NK-92 treated with Interleukin-12 subunit alpha and Interleukin-12 subunit beta, amount 100 ng/mL, for 24 hours (cell line): ENCODE results near the gene TEAD1.

ENCODE experiments used
- DNase-seq: peaks from one replicate; lab custom pipeline; 2025; lab: John Stamatoyannopoulos, UW

TEAD1 gene

DNA sequence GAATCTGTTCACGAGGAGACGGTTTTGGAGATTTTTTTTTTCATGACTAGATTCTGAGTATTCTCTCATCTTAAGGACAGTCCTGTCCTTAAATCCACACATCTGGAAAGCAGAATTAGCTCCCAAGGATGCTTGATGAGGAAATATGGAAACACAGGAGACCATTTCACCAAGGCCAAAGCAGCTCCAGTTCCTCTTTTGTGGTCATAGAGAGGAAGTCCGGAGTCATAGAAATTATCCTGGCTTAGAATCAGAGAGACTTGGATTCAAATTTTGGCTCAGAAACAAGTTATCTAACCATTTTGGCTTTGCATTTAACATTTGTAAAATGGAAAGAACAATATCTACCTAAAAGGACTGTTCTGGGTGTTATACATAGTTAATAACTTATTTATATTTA is 7.3 kb upstream of the TEAD1 start:
- DNase-seq: no peak

DNA sequence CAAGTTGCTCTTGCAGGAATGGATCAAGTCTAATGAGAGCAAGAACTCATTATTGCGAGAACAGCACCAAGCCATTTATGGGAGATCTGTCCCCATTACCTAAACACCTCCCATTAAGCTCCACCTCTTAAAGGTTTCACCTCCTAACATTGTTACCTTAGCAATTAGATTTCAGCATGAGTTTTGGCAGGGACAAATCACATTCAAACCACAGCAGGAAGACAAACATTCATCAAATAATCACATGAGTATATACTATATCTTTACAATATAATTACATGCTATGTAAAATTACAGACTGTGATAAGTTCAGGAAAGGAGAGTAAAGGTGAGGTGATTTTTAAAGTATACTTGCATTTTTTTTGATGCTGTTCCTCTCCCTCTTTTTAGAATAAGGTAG is 6.6 kb upstream of the TEAD1 start:
- no peak for DNase-seq

- DNase-seq: no peak
Measured at GRCh38 chr11:12668166-12668565, 6.1 kb upstream of the TEAD1 start.

GRCh38 chr11:12669930-12670329 is 4.3 kb upstream of the TEAD1 start:
- no peak for DNase-seq

- DNase-seq: no peak
Measured at GRCh38 chr11:12671370-12671769, 2.9 kb upstream of the TEAD1 start.

DNA sequence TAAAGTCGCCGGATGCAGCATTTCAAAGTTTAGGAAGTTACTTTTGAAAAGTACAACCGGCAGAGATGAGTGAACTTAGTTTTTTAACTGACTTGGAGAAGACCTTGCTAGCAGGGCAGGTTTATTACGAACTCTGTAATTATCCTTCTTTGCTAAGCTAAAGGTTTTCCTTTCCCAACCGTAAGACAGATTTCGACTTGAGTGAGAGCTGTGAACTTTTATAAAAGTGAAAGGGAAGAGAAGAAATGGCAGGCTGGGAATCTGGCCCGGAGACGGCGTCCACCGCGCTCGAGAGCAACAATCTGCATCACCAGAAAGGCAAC is 659 bp upstream of the TEAD1 start:
- no peak for DNase-seq

DNA sequence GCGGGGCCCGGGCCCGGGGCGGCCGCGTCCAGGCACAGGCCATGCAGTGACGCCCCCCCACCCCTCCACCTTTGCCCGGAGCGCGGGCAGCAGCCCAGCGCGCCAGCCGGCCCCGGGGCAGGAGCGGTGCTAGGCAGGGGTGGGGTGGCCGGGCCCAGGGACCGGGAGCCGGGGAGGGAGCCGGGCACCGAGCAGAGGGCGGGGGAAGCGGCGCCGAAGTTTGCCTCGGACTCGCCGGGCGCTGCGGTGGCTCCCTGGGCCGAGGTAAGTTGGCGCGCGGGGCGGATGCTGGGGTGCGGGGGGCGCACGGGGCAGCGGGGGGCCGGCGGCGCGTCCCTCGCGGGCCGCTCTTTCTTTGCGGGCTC is 332 bp downstream of the TEAD1 start:
- DNase-seq: no peak

DNA sequence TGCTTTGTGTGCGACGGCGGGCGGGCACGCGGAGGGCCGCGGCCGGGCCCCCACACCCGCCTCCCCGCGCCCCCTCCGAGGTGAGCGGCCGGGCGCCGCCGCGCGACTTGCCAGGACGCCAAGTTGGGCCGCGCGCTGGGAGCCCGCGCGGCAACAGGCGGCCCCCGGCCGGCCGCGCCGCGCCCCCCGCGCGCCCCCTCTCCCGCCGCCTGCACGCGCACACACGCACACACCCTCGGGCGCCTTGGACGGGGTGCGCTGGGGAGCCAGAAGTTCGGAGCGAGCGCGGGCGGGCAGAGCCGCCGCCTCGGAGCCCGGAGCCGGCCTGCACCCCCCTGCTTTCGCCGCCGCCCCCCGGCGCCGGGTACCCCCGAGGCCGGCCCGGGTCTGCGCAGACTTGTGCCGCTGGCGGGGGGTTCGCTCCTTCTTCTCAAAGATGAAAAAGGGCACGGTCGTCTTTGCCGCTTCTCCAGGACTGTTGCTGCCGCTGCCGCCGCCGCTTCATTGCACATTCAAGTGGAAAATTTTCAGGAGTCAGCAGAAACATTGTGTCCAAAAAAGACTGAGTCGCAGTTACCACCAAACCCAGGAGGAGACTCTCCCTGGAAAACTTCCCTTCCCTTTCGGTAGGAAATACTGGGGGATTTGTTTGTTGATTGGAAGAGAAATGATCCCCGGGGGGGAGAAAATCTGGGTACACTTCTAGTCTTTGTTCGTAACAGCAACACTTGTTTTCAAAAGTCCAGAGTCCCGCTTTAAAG is 895 bp downstream of the TEAD1 start:
- DNase-seq: no peak

GRCh38 chr11:12675951-12676711 is 1.9 kb downstream of the TEAD1 start:
- no peak for DNase-seq

DNA sequence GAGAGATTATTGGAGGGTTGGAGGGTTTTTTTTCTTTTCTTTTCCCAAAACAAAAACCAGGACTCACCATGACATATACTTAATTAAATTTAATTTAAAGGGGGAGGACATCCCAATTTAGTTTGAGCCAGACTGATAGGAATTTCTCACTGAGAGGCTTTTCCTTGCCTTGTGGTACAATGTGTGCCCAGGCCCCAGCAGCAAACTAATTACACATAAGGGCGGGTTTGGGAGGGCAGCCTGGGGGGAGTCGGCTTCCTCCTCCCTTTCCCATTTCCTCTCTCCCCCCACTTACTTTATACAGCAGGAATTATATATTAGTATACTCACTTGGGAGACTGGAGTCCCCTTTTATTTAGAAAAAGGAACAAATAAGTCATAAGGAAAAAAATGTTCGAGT is 2.9 kb downstream of the TEAD1 start:
- DNase-seq: no peak

DNA sequence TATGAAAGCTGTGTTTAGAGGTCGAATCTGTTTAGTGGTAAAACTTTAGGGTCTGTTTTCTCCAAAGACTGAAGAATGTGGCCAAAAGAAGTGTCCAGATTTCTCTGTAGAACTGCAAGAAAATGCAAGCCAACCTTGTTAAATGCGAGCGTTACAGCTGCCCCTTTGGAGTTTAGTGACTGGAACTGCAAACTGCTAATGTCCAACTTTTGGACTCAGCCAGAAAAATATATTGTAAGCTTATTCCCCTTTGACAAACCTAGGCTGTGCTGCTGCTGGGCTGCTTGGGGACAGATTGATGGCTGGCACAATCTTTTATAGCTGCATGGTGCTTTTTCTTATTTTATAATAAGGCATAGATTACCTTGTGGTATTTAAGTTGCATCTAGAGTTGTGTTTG is 3.9 kb downstream of the TEAD1 start:
- DNase-seq: no peak

GRCh38 chr11:12678991-12679390 is 4.8 kb downstream of the TEAD1 start:
- DNase-seq: no peak

GRCh38 chr11:12679471-12679870 is 5.2 kb downstream of the TEAD1 start:
- DNase-seq: no peak

DNA sequence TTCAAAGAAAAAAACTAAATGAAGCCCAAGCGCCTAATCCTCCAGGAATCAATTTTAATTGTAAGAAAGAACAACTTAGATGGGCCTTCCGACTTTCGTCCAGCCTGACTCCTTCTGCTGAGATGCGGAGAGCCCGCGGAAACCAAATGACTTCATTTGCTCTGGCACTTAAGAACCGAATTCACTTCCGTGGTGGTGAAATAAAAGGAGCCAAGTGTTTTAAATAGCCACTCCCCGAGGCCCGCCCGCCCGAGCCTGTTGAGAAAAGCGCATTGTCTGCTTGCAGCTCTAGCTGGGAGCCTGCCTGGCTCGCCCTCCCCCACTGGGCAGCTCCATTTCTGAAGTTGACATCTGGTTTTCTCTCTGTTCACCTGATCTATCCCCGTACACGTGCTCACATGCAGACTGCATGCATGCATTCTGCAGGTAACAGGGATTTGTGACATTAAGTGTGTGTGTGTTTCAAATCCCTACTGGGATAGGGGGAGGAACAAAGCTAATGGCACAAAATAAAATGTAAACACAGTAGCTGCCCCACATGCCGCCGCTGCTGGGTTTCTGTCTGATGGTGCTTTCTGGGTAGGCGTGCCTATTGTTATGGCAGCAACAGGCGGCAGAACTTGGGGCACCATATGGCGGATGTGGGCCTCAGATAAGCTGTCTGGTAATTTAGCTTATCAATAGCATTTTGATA is 6.2 kb downstream of the TEAD1 start:
- DNase-seq: no peak

DNA sequence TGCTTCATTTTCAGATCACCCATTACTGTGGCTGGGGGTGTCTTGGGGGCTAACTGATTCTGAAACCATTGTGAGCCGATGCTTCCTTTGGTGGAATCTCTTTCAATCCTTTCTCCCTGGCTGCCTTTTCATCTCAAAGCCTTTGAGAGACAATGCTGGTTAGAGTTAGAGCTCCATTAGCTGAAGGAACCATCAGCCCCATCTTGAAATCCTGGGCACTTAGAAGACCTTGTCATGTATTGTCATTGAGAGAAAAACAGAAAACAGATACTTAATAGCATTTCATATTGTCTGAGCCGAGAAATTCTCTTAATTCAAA is 6.7 kb downstream of the TEAD1 start:
- no peak for DNase-seq

GRCh38 chr11:12681466-12681865 is 7.2 kb downstream of the TEAD1 start:
- no peak for DNase-seq

DNA sequence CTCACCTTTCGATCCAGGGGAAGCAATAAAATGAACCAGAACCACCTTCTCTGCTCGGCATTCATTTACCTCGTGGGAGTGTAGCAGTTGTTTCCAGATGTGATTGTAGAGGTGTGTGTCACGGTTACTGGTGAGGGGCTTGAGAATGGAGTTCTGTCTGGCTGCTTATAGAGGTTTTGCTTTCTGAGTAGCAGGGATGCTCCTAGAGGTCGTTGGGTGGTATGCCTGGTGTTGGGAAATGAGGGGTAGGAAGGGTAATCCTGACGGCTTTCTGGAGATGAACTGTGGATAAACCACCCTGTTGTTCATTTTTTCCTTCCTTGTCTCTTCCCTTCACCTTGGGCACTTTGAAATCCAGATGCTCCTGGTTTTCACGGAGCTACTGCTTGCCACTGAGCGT is 8.1 kb downstream of the TEAD1 start:
- DNase-seq: no peak

GRCh38 chr11:12682737-12683500 is 8.7 kb downstream of the TEAD1 start:
- DNase-seq: no peak

DNA sequence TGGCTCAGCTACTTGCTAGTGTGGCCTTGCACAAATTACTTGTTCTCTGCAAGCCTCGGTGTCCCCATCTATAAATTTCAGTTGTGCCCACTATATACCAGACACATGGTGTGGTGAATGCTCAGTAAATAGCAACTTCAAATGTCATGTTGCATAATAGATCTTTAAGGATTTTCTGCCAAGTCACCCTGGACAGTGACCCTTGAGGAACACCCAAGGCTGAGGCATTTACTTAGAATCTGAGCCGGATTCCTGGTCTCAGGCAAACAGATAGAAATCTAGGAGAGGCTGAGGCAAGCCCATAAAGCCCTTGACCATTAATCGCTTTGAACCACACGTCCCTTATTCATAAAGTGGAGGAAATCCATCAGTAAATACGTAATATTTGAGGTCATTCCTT is 9.7 kb downstream of the TEAD1 start:
- DNase-seq: no peak

DNA sequence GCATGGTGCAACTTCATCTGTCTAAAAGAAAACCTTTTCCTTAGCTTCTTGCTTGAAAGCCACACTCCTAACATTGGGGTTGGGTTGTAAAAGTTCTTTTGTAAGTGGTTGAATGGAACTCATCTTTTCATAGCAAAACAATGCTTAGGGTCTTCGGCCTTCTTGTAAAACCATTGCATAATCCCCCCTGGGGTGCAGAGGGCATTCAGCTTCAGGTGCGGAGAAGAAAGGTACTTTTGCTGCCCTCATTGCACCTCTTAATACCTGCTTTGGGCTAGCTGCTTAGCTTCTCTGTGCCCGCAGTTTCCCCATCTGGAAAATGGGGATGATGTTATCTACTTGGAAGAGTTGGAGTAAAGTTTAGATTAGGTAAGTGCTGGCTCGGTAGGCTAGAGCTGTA is 10.1 kb downstream of the TEAD1 start:
- DNase-seq: no peak

- DNase-seq: no peak
Measured at GRCh38 chr11:12684816-12685215, 10.6 kb downstream of the TEAD1 start.

DNA sequence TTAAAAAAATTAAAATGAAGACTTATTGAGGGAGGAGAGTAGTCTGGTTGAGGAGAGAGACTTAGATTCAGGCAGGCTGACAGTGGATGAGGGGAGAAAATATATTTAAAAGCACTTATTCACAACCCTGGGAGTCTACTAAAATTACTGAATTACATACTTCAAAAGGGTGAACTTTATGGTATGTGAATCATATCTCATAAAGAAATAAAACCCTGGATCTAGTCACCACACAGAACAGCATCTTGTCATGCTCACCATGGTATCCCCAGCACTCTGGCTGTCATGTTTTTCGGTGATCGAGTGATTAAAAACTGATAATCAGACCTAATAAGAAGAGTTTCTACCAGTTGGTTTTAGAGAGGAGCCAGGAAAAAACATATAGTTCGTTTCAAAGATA is 11.0 kb downstream of the TEAD1 start:
- no peak for DNase-seq
